HepG2 (cell line): ENCODE results near the gene RARA. TPM values are rescaled to one million over a fixed set of nuclear protein-coding genes. Genes with fewer than 3 reads are reported as not detected.
A peak's percentile ranks its signal among the peaks of the same experiment; 100 is the strongest.

ENCODE experiments used
- CENPX ChIP-seq: sonication (generic); formaldehyde crosslinking; IDR thresholded peaks from 2 replicates; pipeline ENCODE4 v1.9.0; 2021; ENCODE audit warnings: mild to moderate bottlenecking, missing genetic modification reagents, moderate library complexity
- FOXM1 ChIP-seq: sonication (generic); formaldehyde crosslinking; IDR thresholded peaks from 2 replicates; pipeline ENCODE4 v1.5.0; 2020; ENCODE audit warnings: missing genetic modification reagents
- HOXA9 ChIP-seq: sonication (generic); formaldehyde crosslinking; IDR thresholded peaks from 2 replicates; pipeline ENCODE4 v1.8.1; 2022; ENCODE audit warnings: missing genetic modification reagents, mild to moderate bottlenecking, moderate library complexity, borderline replicate concordance
- JDP2 ChIP-seq: sonication (generic); formaldehyde crosslinking; IDR thresholded peaks from 2 replicates; pipeline ENCODE4 v1.8.1; 2022; ENCODE audit warnings: missing genetic modification reagents, borderline replicate concordance
- JUND ChIP-seq: sonication (generic); formaldehyde crosslinking; IDR thresholded peaks from 2 replicates; pipeline ENCODE4 v1.8.0; 2022; ENCODE audit warnings: mild to moderate bottlenecking, missing genetic modification reagents
- KDM3A ChIP-seq: IDR thresholded peaks from 2 replicates; pipeline ENCODE4 v1.6.1; 2018; ENCODE audit warnings: low read depth, missing compliant biosample characterization
- KLF13 ChIP-seq: sonication (generic); formaldehyde crosslinking; IDR thresholded peaks from 2 replicates; pipeline ENCODE4 v1.4.0; 2020; ENCODE audit warnings: mild to moderate bottlenecking, missing genetic modification reagents
- MIER3 ChIP-seq: IDR thresholded peaks from 2 replicates; pipeline ENCODE4 v1.6.1; 2016; ENCODE audit warnings: missing compliant biosample characterization, borderline replicate concordance
- NBN ChIP-seq: fragments of 450-650 bp; conservative IDR thresholded peaks from 2 replicates; pipeline ENCODE4 v1.6.1; 2017
- NCOA2 ChIP-seq: sonication (generic); formaldehyde crosslinking; IDR thresholded peaks from 2 replicates; pipeline ENCODE4 v1.8.0; 2022; ENCODE audit warnings: inconsistent platforms
- NCOR1 ChIP-seq: fragments of 200-600 bp; sonication (generic); IDR thresholded peaks from 2 replicates; pipeline ENCODE4 v1.7.0; 2017; ENCODE audit warnings: antibody characterized with exemption, low read length, borderline replicate concordance
- NR2F1 ChIP-seq, 2 experiments: fragments of 450-650 bp in 1 of 2; formaldehyde crosslinking in 1 of 2; IDR thresholded peaks; 2 replicates each; pipeline versions ENCODE4 v1.5.0 to v1.6.1; 2016 to 2020; ENCODE audit warnings: mild to moderate bottlenecking in 1 of 2, missing compliant biosample characterization in 1 of 2, missing genetic modification reagents in 1 of 2, moderate library complexity in 1 of 2
- RBM39 ChIP-seq: fragments of 200-400 bp; formaldehyde crosslinking; IDR thresholded peaks from one replicate; pipeline ENCODE4 v1.6.1; 2018; ENCODE audit warnings: antibody characterized with exemption, mild to moderate bottlenecking, low read depth, low read length; ENCODE audit not compliant: poor library complexity, severe bottlenecking
- RFX5 ChIP-seq: IDR thresholded peaks from 2 replicates; pipeline ENCODE4 v1.6.1; 2011; ENCODE audit warnings: low read depth, low read length, improper control_type of control experiment
- RORA ChIP-seq: sonication (generic); formaldehyde crosslinking; IDR thresholded peaks from 2 replicates; pipeline ENCODE4 v1.5.0; 2020; ENCODE audit warnings: mild to moderate bottlenecking, missing genetic modification reagents, moderate library complexity
- SOX13 ChIP-seq, 3 experiments: fragments of 450-650 bp in 1 of 3; sonication (generic) in 1 of 3; formaldehyde crosslinking in 1 of 3; IDR thresholded peaks in 2 of 3; conservative IDR thresholded peaks in 1 of 3; 2 replicates each; pipeline versions ENCODE4 v1.5.0 to v1.6.1; 2016 to 2020; ENCODE audit warnings: antibody characterized with exemption in 1 of 3, mild to moderate bottlenecking in 1 of 3, missing compliant biosample characterization in 1 of 3, missing genetic modification reagents in 1 of 3, moderate library complexity in 1 of 3
- TGIF2 ChIP-seq: IDR thresholded peaks from 2 replicates; pipeline ENCODE4 v1.6.1; 2016; ENCODE audit warnings: control low read depth, missing compliant biosample characterization
- THYN1 ChIP-seq: sonication (generic); formaldehyde crosslinking; IDR thresholded peaks from 2 replicates; pipeline ENCODE4 v1.8.1; 2023; ENCODE audit warnings: low read depth, mild to moderate bottlenecking, moderate library complexity, missing genetic modification reagents, borderline replicate concordance
- ZNF552 ChIP-seq: sonication (generic); formaldehyde crosslinking; IDR thresholded peaks from 2 replicates; pipeline ENCODE4 v1.9.0; 2022; ENCODE audit warnings: missing genetic modification reagents, mild to moderate bottlenecking, borderline replicate concordance
- ZNF569 ChIP-seq: sonication (generic); formaldehyde crosslinking; IDR thresholded peaks from 2 replicates; pipeline ENCODE4 v1.5.0; 2020; ENCODE audit warnings: mild to moderate bottlenecking, missing genetic modification reagents, moderate library complexity, borderline replicate concordance
- ZNF570 ChIP-seq: sonication (generic); formaldehyde crosslinking; IDR thresholded peaks from 2 replicates; pipeline ENCODE4 v1.4.0; 2020; ENCODE audit warnings: mild to moderate bottlenecking, missing genetic modification reagents, borderline replicate concordance
- ZNF891 ChIP-seq: sonication (generic); formaldehyde crosslinking; IDR thresholded peaks from 2 replicates; pipeline ENCODE4 v1.5.0; 2020; ENCODE audit warnings: mild to moderate bottlenecking, missing genetic modification reagents
- ZSCAN12 ChIP-seq: sonication (generic); formaldehyde crosslinking; IDR thresholded peaks from 2 replicates; pipeline ENCODE4 v1.9.0; 2021; ENCODE audit warnings: mild to moderate bottlenecking, missing genetic modification reagents
- polyA plus RNA-seq, 8 experiments: library from polyadenylated mRNA; depleted of rRNA in 3 of 8; stranded (reverse) in 7 of 8; unstranded in 1 of 8; fragments of >200 nt; fragmentation: Illumina TruSeq in 4 of 8; extraction: Trizol in 4 of 8; gene quantifications; 2 replicates each; pipeline versions ENCODE4 v1.2.1 to v1.2.3, GENCODE V29; 2011 to 2016; ENCODE audit warnings: low read depth in 4 of 8, missing spikeins in 1 of 8, mixed read lengths in 1 of 8; ENCODE audit not compliant: insufficient read depth in 1 of 8
- total RNA-seq, 5 experiments: library from RNA; depleted of rRNA; stranded (reverse); fragments of >200 nt; fragmentation: Illumina TruSeq; extraction: Trizol; gene quantifications; 2 replicates each; pipeline ENCODE4 v1.2.3, GENCODE V29; 2016; ENCODE audit warnings: low read depth in 1 of 5
- TF ChIP-seq, protein P1 (sequence below): sonication (generic); formaldehyde crosslinking; conservative IDR thresholded peaks from 2 replicates; pipeline ENCODE4 v1.4.0; 2020; ENCODE audit warnings: missing genetic modification reagents
- TF ChIP-seq, protein P2 (sequence below): IDR thresholded peaks from 2 replicates; pipeline ENCODE4 v1.6.1; 2016; ENCODE audit warnings: low read depth, control low read depth
- TF ChIP-seq, protein P3 (sequence below): sonication (generic); formaldehyde crosslinking; IDR thresholded peaks from 2 replicates; pipeline ENCODE4 v1.5.0; 2020; ENCODE audit warnings: mild to moderate bottlenecking, missing genetic modification reagents

RARA gene
- total and polyA plus RNA-seq, 2 of the 13 experiments (the other 11 are each of a cell fraction or from before 2014, with no cell fraction given): 6.4 to 8.6 TPM

DNA sequence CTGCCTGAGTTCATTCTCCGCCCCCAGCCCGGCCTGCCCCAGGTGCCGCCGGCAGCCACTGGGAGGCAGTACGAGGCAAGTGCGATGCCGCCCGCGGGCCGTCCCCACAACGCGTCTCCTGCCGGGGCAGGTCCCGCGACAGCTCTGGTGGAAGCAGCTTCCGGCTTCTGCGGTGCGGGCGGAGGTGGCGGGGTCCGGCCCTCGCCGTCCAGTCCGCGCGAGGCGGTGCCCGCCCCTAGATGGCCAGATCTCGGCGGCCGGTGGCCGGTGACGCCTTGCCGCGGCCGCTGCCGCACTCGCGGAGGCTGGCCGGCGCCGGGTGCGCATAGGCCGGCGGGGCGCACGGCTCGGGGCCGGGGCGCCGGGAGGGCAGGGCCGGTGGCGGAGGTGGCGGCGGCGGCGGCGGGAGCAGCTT, 53.7 kb downstream of the RARA start (continued):
- TF ChIP-seq NCOR1 (no peak), KDM3A (CRISPR knock-in tag) (peak; percentile 88), ZNF552 (CRISPR knock-in tag) (peak; percentile 68; the same call in 1 of the 2 replicates), NBN (no peak), HOXA9 (CRISPR knock-in tag) (peak; percentile 88; the same call in 1 of the 2 replicates), JDP2 (no peak; the same call in 1 of the 2 replicates), THYN1 (CRISPR knock-in tag) (no peak), ZSCAN12 (CRISPR knock-in tag) (0 out of 2 replicates have a peak, but pooled peaks have one; percentile 62), JUND (CRISPR knock-in tag) (peak; percentile 41; the same call in 1 of the 2 replicates), FOXM1 (CRISPR knock-in tag) (no peak), MIER3 (peak; percentile 94; the same call in 1 of the 2 replicates), RORA (CRISPR knock-in tag) (no peak), NCOA2 (CRISPR knock-in tag) (peak; percentile 69), TGIF2 (CRISPR knock-in tag) (no peak; the same call in 1 of the 2 replicates), ZNF891 (CRISPR knock-in tag) (peak; percentile 73; the same call in 1 of the 2 replicates), NR2F1 (CRISPR knock-in tag; IDR thresholded peaks at IDR 0.05) (no peak), SOX13 (IDR thresholded peaks at IDR 0.05) (no peak), SOX13 (CRISPR knock-in tag; conservative IDR thresholded peaks at IDR 0.05 in 1 of 2, IDR thresholded peaks at IDR 0.05 in 1 of 2) (peak in 1 of 2 experiments; percentile 36; a peak in 1 of 4 replicates), KLF13 (CRISPR knock-in tag) (no peak), CENPX (CRISPR knock-in tag) (no peak), RBM39 (peak; percentile 74), ZNF569 (CRISPR knock-in tag) (0 out of 2 replicates have a peak, but pooled peaks have one; percentile 84), RFX5 (0 out of 2 replicates have a peak, but pooled peaks have one; percentile 15), ZNF570 (CRISPR knock-in tag) (no peak)
- TF ChIP-seq, protein P1, sequence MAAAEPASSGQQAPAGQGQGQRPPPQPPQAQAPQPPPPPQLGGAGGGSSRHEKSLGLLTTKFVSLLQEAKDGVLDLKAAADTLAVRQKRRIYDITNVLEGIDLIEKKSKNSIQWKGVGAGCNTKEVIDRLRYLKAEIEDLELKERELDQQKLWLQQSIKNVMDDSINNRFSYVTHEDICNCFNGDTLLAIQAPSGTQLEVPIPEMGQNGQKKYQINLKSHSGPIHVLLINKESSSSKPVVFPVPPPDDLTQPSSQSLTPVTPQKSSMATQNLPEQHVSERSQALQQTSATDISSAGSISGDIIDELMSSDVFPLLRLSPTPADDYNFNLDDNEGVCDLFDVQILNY (CRISPR knock-in tag): peak; percentile 77; the same call in 1 of the 2 replicates
- TF ChIP-seq, protein P2, sequence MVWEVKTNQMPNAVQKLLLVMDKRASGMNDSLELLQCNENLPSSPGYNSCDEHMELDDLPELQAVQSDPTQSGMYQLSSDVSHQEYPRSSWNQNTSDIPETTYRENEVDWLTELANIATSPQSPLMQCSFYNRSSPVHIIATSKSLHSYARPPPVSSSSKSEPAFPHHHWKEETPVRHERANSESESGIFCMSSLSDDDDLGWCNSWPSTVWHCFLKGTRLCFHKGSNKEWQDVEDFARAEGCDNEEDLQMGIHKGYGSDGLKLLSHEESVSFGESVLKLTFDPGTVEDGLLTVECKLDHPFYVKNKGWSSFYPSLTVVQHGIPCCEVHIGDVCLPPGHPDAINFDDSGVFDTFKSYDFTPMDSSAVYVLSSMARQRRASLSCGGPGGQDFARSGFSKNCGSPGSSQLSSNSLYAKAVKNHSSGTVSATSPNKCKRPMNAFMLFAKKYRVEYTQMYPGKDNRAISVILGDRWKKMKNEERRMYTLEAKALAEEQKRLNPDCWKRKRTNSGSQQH (CRISPR knock-in tag): no peak
- TF ChIP-seq, protein P3, sequence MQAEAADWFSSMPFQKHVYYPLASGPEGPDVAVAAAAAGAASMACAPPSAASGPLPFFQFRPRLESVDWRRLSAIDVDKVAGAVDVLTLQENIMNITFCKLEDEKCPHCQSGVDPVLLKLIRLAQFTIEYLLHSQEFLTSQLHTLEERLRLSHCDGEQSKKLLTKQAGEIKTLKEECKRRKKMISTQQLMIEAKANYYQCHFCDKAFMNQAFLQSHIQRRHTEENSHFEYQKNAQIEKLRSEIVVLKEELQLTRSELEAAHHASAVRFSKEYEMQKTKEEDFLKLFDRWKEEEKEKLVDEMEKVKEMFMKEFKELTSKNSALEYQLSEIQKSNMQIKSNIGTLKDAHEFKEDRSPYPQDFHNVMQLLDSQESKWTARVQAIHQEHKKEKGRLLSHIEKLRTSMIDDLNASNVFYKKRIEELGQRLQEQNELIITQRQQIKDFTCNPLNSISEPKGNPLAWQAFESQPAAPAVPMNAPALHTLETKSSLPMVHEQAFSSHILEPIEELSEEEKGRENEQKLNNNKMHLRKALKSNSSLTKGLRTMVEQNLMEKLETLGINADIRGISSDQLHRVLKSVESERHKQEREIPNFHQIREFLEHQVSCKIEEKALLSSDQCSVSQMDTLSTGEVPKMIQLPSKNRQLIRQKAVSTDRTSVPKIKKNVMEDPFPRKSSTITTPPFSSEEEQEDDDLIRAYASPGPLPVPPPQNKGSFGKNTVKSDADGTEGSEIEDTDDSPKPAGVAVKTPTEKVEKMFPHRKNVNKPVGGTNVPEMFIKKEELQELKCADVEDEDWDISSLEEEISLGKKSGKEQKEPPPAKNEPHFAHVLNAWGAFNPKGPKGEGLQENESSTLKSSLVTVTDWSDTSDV: no peak
